BLaER1 treated with 17β-estradiol and CSF1 and Interleukin-3, amounts not matched to agents 10 nM and 100 nM (cell line): ENCODE measurements around the gene SPOCK1.
A peak's percentile ranks its signal among the peaks of the same experiment; 100 is the strongest.
"Not testable (repeated sequence)": the region's sequence is repeated elsewhere in the genome, so short reads cannot be mapped to it uniquely, and the experiment has no call there.

ENCODE experiments used
- H3K27ac ChIP-seq, 11 experiments: shearing (Covaris generic); formaldehyde crosslinking; 2 replicates each; pipeline ENCODE4 v1.8.1; 2022
- H3K27me3 ChIP-seq, 11 experiments: shearing (Covaris generic); formaldehyde crosslinking; 2 replicates each; pipeline ENCODE4 v1.8.1; 2022
- H3K36me3 ChIP-seq, 11 experiments: shearing (Covaris generic); formaldehyde crosslinking; 2 replicates each; pipeline ENCODE4 v1.8.1; 2022
- H3K4me1 ChIP-seq, 10 experiments: shearing (Covaris generic); formaldehyde crosslinking; 2 replicates each; pipeline ENCODE4 v1.8.1; 2022
- H3K4me2 ChIP-seq, 11 experiments: shearing (Covaris generic); formaldehyde crosslinking; 2 replicates each; pipeline ENCODE4 v1.8.1; 2022
- H3K4me3 ChIP-seq, 10 experiments: shearing (Covaris generic); formaldehyde crosslinking; 2 replicates each; pipeline ENCODE4 v1.8.1; 2022
- H3K9ac ChIP-seq, 11 experiments: shearing (Covaris generic); formaldehyde crosslinking; 2 replicates each; pipeline ENCODE4 v1.8.1; 2022
- H3K9me3 ChIP-seq, 11 experiments: shearing (Covaris generic); formaldehyde crosslinking; replicated peaks in 1 of 11; 2 replicates each; pipeline ENCODE4 v1.8.1; 2022
- H4K20me1 ChIP-seq, 11 experiments: shearing (Covaris generic); formaldehyde crosslinking; 2 replicates each; pipeline ENCODE4 v1.8.1; 2022
- Cebpa-rat ChIP-seq, 11 experiments: shearing (Covaris generic); IDR thresholded peaks; 2 replicates each; pipeline ENCODE4 v1.8.1; 2022

SPOCK1 gene

DNA sequence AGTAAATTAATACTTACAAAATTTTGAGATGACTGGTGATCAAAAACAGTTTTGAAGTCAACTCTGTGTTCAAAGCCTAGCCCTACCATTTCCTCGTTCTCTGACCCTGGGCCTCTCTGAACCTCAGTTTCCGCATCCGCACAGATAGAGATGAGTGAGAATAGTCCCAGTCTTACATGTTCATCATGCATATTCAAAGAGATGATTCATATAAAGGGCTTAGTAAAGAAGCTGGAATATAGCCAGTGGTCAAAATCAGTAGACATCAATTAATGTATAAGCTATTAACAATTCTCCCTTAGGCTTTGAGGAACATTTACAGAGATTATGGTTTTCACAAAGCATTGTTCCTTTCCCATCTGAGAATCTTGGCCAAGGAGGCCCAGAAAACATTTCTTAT is 250.6 kb downstream of the SPOCK1 start:
- no peaks in the 10 kb centered on the region for H4K20me1 ChIP-seq
- no peak overlapping the region for H3K27ac ChIP-seq
- H3K4me2 ChIP-seq: no peak overlapping the region
- H3K9ac ChIP-seq: no peak overlapping the region
- H3K9me3 ChIP-seq: no peaks in the 10 kb centered on the region
- no peaks in the 10 kb centered on the region for H3K27me3 ChIP-seq
- TF ChIP-seq Cebpa-rat (IDR thresholded peaks at IDR 0.05): no peak
- no peaks in the 10 kb centered on the region for H3K36me3 ChIP-seq
- no peak overlapping the region for H3K4me3 ChIP-seq
- peaks cover 0 to 21% (median 12%) of the 10 kb centered on the region in 10 experiments; a peak in 12 of 20 replicates for H3K4me1 ChIP-seq

DNA sequence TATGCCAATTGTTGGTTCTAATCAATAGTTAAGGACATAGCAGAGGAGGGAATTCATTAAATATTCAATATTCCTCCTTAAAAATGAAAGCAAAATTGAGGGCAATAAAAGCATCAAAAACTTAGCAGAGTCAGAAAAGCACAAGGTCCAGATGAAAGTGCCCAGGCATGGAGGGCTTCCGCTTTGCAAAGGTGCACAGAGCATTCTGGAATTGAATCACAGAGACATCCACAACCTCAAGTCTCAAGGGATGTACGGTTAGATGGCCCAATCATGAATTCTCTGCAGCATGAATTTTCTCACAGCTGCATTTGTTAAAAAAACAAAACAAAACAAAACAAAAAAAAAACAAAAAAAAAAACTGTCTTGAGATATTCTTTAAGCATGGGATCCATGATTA is 253.7 kb downstream of the SPOCK1 start:
- Histone ChIP-seq H3K27ac (peak overlapping the region in 1 of 11 experiments; percentile 4; a peak in 1 of 22 replicates), H4K20me1 (no peaks in the 10 kb centered on the region), H3K36me3 (no peaks in the 10 kb centered on the region), H3K4me1 (peaks cover 0 to 21% (median 12%) of the 10 kb centered on the region in 10 experiments; a peak in 12 of 20 replicates), H3K9me3 (peaks cover 0 to 14% (median 4%) of the 10 kb centered on the region in 11 experiments; a peak in 4 of 22 replicates), H3K9ac (no peak overlapping the region), H3K4me3 (no peak overlapping the region), H3K4me2 (peak overlapping the region in 6 of 11 experiments; percentile 14 to 45 (median 43); a peak in 11 of 22 replicates), H3K27me3 (no peaks in the 10 kb centered on the region)
- no peak for TF ChIP-seq Cebpa-rat (IDR thresholded peaks at IDR 0.05)

DNA sequence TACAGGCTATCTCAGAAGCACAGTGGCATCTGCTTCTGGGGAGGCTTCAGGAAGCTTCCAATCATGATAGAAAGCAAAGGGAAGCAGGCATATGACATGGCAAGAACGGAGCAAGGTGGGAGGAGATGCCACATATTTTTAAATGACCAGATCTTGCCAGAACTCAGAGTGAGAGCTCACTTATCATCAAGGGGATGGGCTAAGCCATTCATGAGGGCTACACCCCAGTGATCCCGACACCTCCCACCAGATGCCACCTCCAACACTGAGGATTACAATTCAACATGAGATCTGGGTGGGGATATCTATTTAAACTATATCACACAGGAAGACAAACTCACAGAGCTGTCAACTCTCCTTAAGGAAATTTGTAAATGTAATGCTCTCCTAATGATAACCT is 258.8 kb downstream of the SPOCK1 start:
- TF ChIP-seq Cebpa-rat (IDR thresholded peaks at IDR 0.05): no peak
- H3K27ac ChIP-seq: no peak overlapping the region
- H3K36me3 ChIP-seq: no peaks in the 10 kb centered on the region
- H3K9ac ChIP-seq: no peak overlapping the region
- peaks cover 0 to 8% (median 4%) of the 10 kb centered on the region in 10 experiments; a peak in 12 of 20 replicates for H3K4me1 ChIP-seq
- H3K9me3 ChIP-seq: peaks cover 0 to 14% (median 4%) of the 10 kb centered on the region in 11 experiments; a peak in 5 of 22 replicates
- no peak overlapping the region for H3K4me3 ChIP-seq
- no peak overlapping the region for H3K4me2 ChIP-seq
- no peaks in the 10 kb centered on the region for H4K20me1 ChIP-seq
- H3K27me3 ChIP-seq: no peaks in the 10 kb centered on the region

DNA sequence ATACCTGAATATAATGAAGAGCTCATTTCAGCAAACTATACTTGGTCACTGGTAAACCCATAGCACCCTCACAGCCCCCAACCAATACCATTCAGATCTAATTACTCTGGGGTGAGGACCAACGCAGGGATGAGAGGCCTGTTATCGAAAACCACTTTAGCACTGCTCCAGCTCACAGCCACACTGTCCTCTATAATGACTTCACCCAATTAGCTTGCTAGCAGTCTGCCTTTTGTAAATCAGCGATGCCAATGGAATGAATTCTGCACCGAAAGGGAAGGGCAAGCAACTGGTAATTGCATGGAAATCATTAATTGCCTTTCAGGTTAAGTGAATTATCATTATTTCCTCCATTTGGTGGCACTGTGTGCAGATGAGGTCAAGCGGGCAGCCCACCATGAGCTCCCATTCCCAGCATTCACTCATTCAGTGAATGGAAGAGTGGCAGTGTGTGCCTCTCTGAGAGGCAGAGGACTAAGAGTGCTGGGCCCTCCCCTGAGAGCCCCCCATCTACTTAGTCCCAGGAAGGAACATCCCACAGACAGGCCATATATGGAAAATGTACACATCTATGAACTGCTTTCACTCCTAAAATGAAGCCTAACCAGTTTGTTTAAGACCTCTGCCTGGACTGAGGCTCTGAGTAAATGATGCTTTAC is 262.1 kb downstream of the SPOCK1 start:
- Histone ChIP-seq H4K20me1 (no peaks in the 10 kb centered on the region), H3K4me3 (no peak overlapping the region), H3K27me3 (no peaks in the 10 kb centered on the region), H3K9ac (no peak overlapping the region), H3K27ac (no peak overlapping the region), H3K4me2 (no peak overlapping the region), H3K36me3 (no peaks in the 10 kb centered on the region), H3K9me3 (peaks cover 0 to 8% (median 1%) of the 10 kb centered on the region in 11 experiments; a peak in 5 of 22 replicates), H3K4me1 (no peaks in the 10 kb centered on the region)
- TF ChIP-seq Cebpa-rat (IDR thresholded peaks at IDR 0.05): no peak

DNA sequence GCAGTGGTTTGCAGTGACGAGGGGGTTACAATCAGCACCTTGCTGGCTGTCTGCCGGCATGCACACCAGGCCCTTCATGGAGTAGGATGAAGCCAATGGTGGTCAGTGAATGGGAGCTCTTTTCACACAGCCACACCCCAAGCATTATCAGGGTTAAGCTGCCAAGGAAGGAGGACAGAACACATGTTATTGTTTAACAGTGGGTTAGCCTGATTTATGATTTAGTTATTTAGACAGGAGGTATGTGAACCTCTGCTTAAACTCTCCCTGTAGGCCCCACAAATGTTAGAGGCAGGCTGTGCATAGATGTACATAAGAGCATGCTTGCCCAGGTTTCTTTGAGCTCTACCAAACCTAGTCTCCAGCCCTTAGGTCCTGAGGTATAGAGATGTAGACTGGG is 262.9 kb downstream of the SPOCK1 start:
- Histone ChIP-seq H4K20me1 (no peaks in the 10 kb centered on the region), H3K9ac (no peak overlapping the region), H3K27ac (no peak overlapping the region), H3K36me3 (no peaks in the 10 kb centered on the region), H3K9me3 (peaks cover 0 to 3% (median 0%) of the 10 kb centered on the region in 11 experiments; a peak in 1 of 22 replicates), H3K4me3 (no peak overlapping the region), H3K4me2 (no peak overlapping the region), H3K27me3 (no peaks in the 10 kb centered on the region), H3K4me1 (no peaks in the 10 kb centered on the region)
- TF ChIP-seq Cebpa-rat (IDR thresholded peaks at IDR 0.05): no peak

DNA sequence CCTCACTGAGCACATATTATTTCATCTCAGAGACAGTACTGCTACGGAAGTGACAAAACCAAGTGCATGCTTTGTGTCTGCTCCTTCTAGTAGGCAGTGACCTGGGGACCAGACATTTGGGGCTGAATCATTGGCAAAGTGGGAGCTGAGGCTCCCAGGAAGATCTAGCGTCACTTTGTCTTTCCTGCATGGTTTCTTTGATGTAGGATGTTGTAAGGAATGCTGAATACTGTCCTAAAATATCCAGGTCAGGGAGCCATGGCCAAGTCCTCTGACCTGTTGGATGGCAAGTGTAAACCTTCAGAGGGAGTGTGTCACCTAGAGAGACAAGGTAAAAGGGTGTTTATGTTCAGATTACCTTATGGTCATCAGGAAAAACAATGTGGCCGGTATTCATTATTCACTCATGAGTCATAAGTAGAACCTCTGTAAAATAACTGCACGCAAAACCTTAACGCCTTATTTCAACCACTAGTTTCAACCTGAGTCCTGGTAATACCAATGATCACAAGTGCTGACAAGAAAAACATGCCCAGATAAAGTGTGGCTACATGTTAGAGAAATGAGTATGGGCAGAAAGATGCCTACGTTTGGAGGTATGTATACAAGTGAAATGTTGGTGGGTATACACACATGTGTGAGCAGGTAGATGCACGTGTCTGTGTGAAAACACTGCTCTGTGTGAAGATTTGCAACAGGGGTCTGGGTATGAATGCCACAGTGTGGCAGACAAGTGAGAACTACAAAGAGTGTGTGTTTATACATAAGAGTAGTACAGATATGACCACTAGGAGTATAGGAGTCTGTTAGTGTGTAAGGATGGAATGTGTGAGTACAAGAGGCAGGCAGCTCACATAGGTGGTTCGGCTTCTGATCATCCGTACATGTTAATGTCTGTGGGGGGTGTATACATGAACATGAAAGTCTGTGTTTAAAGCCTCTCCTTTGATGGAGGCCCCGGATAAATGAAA is 263.9 kb downstream of the SPOCK1 start:
- Histone ChIP-seq H4K20me1 (no peaks in the 10 kb centered on the region), H3K36me3 (no peaks in the 10 kb centered on the region), H3K4me1 (no peaks in the 10 kb centered on the region), H3K9me3 (peaks cover 0 to 2% (median 0%) of the 10 kb centered on the region in 11 experiments; a peak in 1 of 22 replicates), H3K27me3 (no peaks in the 10 kb centered on the region), H3K4me3 (no peak overlapping the region), H3K27ac (no peak overlapping the region), H3K9ac (no peak overlapping the region), H3K4me2 (no peak overlapping the region)
- TF ChIP-seq Cebpa-rat (IDR thresholded peaks at IDR 0.05): no peak

DNA sequence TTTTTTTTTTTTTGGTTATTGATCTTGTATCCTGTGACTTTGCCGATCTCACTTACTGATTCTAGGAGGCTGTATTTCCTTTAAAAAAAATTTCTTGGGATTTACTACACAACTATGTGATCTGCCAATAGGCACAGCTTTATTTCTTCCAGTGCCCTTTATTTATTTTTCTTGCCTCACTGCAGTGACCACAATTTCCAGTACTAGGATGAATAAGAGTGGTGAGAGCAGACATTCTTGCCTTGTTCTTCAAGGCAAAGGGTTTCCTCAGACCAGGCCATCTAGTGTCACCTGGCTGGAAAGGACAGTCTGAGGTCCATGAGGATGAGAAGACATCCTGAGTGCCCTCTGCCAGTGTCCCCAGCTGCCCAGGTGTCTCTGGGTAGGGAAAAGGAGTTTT is 265.4 kb downstream of the SPOCK1 start:
- no peak for TF ChIP-seq Cebpa-rat (IDR thresholded peaks at IDR 0.05)
- H3K9ac ChIP-seq: no peak overlapping the region
- no peak overlapping the region for H3K4me3 ChIP-seq
- no peak overlapping the region for H3K4me2 ChIP-seq
- H4K20me1 ChIP-seq: no peaks in the 10 kb centered on the region
- no peaks in the 10 kb centered on the region for H3K9me3 ChIP-seq
- H3K27ac ChIP-seq: no peak overlapping the region
- no peaks in the 10 kb centered on the region for H3K36me3 ChIP-seq
- no peaks in the 10 kb centered on the region for H3K4me1 ChIP-seq
- H3K27me3 ChIP-seq: no peaks in the 10 kb centered on the region

DNA sequence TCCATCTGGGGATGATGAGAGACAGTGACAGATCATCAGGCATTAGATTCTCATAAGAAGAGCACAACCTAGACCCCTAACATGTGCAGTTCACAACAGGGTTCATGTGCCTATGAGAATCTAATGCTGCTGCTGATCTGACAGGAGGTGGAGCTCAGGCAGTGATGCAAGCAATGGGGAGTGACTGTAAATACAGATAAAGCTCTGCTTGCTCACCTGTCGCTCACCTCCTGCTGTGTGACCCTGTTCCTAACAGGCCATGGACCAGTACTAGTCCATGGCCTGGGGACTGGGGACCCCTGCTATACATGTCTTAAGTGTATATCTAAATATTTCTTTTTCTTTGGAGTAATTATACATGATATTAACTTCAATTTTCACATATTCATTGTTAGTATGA is 265.8 kb downstream of the SPOCK1 start:
- H4K20me1 ChIP-seq, H3K36me3 ChIP-seq, H3K9me3 ChIP-seq, H3K4me2 ChIP-seq, H3K27ac ChIP-seq, H3K4me3 ChIP-seq, H3K27me3 ChIP-seq, H3K4me1 ChIP-seq, H3K9ac ChIP-seq: not testable (repeated sequence)

DNA sequence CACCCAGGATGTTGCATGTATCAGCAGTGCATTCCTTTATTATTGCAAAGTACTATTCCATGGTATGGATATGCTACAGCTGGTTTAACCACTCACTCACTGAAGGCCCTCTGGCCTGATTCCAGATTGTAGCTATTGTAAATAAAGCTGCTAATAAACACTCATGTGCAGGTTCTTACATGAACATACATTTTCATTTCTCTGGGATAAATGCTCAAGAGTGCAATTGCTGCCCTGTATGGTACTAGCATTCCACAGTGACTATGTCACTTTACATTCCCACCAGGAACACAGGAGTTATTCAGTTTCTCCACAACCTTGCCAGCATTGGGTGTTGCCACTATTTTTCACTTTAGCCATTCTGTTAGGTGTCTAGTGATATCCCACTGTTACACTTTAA is 267.6 kb downstream of the SPOCK1 start:
- no peaks in the 10 kb centered on the region for H3K36me3 ChIP-seq
- no peak overlapping the region for H3K9ac ChIP-seq
- H3K4me1 ChIP-seq: no peaks in the 10 kb centered on the region
- no peaks in the 10 kb centered on the region for H3K27me3 ChIP-seq
- H3K9me3 ChIP-seq: no peaks in the 10 kb centered on the region
- H3K27ac ChIP-seq: no peak overlapping the region
- no peaks in the 10 kb centered on the region for H4K20me1 ChIP-seq
- H3K4me3 ChIP-seq: no peak overlapping the region
- H3K4me2 ChIP-seq: no peak overlapping the region
- no peak for TF ChIP-seq Cebpa-rat (IDR thresholded peaks at IDR 0.05)
